HEK293 (cell line): Measurements from ENCODE around the gene APOB.

ENCODE experiments used
- CTCF ChIA-PET: fragments of 350-600 bp; formaldehyde crosslinking; extraction: SDS; loops from one replicate; lab custom pipeline; 2021; ENCODE audit warnings: antibody characterized with exemption; lab: Yijun Ruan, JAX
- POLR2A ChIA-PET: fragments of 300-600 bp; formaldehyde crosslinking; extraction: SDS; loops from one replicate; lab custom pipeline; 2020; ENCODE audit warnings: antibody characterized with exemption, inconsistent platforms; lab: Yijun Ruan, JAX
- H3K27ac ChIP-seq: fragments of 200-500 bp; sonication (Bioruptor generic); 2 replicates; pipeline ENCODE4 v1.5.1; 2014; ENCODE audit warnings: low read depth, low read length, control low read depth, inconsistent platforms; ENCODE audit errors: extremely low read depth
- H3K36me3 ChIP-seq, 2 experiments: fragments of 200-500 bp in 1 of 2; sonication (Bioruptor generic) in 1 of 2; 1 replicate in 1 of 2; 2 replicates in 1 of 2; pipeline ENCODE4 v1.5.1; 2014 to 2017; ENCODE audit warnings: inconsistent platforms in 2 of 2, low read length in 2 of 2; ENCODE audit not compliant: control insufficient read depth in 2 of 2, insufficient read depth in 1 of 2
- H3K4me1 ChIP-seq: fragments of 200-500 bp; sonication (Bioruptor generic); 2 replicates; pipeline ENCODE4 v1.5.1; 2014; ENCODE audit warnings: mild to moderate bottlenecking, low read length, inconsistent platforms; ENCODE audit not compliant: control insufficient read depth, insufficient read depth
- H3K4me3 ChIP-seq: 2 replicates; pipeline ENCODE4 v1.5.1; 2011; ENCODE audit warnings: low read depth, mild to moderate bottlenecking, control low read depth, low read length, moderate library complexity
- H3K9me3 ChIP-seq: fragments of 200-500 bp; sonication (Bioruptor generic); 2 replicates; pipeline ENCODE4 v1.5.1; 2014; ENCODE audit warnings: low read depth, low read length, inconsistent platforms; ENCODE audit not compliant: control insufficient read depth, insufficient read depth
- FEZF1 ChIP-seq: fragments of 450-650 bp; formaldehyde crosslinking; IDR thresholded peaks from 2 replicates; pipeline ENCODE4 v1.5.1; 2016; ENCODE audit warnings: missing biosample characterization, missing genetic modification characterization
- GLI4 ChIP-seq: fragments of 450-650 bp; formaldehyde crosslinking; IDR thresholded peaks from 2 replicates; pipeline ENCODE4 v1.5.1; 2016; ENCODE audit warnings: missing biosample characterization, missing genetic modification characterization
- KLF7 ChIP-seq: fragments of 450-650 bp; formaldehyde crosslinking; IDR thresholded peaks from 2 replicates; pipeline ENCODE4 v1.5.1; 2016; ENCODE audit warnings: missing biosample characterization, missing genetic modification characterization, borderline replicate concordance
- MZF1 ChIP-seq: fragments of 450-650 bp; formaldehyde crosslinking; IDR thresholded peaks from 2 replicates; pipeline ENCODE4 v1.5.1; 2017; ENCODE audit warnings: missing biosample characterization, missing genetic modification characterization, borderline replicate concordance
- SP3 ChIP-seq: fragments of 450-650 bp; formaldehyde crosslinking; IDR thresholded peaks from 2 replicates; pipeline ENCODE4 v1.5.1; 2016; ENCODE audit warnings: missing biosample characterization, missing genetic modification characterization
- TRIM28 ChIP-seq: IDR thresholded peaks from 2 replicates; pipeline ENCODE4 v1.6.1; 2011; ENCODE audit warnings: low read length, control low read depth, borderline replicate concordance
- ZBTB20 ChIP-seq: fragments of 450-650 bp; formaldehyde crosslinking; IDR thresholded peaks from 2 replicates; pipeline ENCODE4 v1.5.1; 2016; ENCODE audit warnings: missing biosample characterization, missing genetic modification characterization
- ZBTB48 ChIP-seq: fragments of 450-650 bp; formaldehyde crosslinking; IDR thresholded peaks from 2 replicates; pipeline ENCODE4 v1.5.1; 2016; ENCODE audit warnings: missing biosample characterization, missing genetic modification characterization
- ZFHX2 ChIP-seq: fragments of 450-650 bp; formaldehyde crosslinking; conservative IDR thresholded peaks from 2 replicates; pipeline ENCODE4 v1.5.1; 2016; ENCODE audit warnings: missing biosample characterization, missing genetic modification characterization
- ZFP37 ChIP-seq: fragments of 450-650 bp; formaldehyde crosslinking; IDR thresholded peaks from 2 replicates; pipeline ENCODE4 v1.5.1; 2016; ENCODE audit warnings: missing biosample characterization, missing genetic modification characterization
- ZNF10 ChIP-seq: fragments of 450-650 bp; formaldehyde crosslinking; IDR thresholded peaks from 2 replicates; pipeline ENCODE4 v1.5.1; 2017; ENCODE audit warnings: missing biosample characterization, missing genetic modification characterization
- ZNF112 ChIP-seq: fragments of 450-650 bp; formaldehyde crosslinking; IDR thresholded peaks from 2 replicates; pipeline ENCODE4 v1.5.0; 2017; ENCODE audit warnings: missing biosample characterization, missing genetic modification characterization
- ZNF133 ChIP-seq: fragments of 450-650 bp; formaldehyde crosslinking; IDR thresholded peaks from 2 replicates; pipeline ENCODE4 v1.5.1; 2016; ENCODE audit warnings: missing biosample characterization, missing genetic modification characterization
- ZNF184 ChIP-seq: fragments of 450-650 bp; IDR thresholded peaks from 2 replicates; pipeline ENCODE4 v1.5.1; 2018; ENCODE audit warnings: missing biosample characterization, mild to moderate bottlenecking, missing genetic modification characterization
- ZNF311 ChIP-seq: fragments of 450-650 bp; formaldehyde crosslinking; IDR thresholded peaks from 2 replicates; pipeline ENCODE4 v1.5.1; 2017; ENCODE audit warnings: missing biosample characterization, missing genetic modification characterization, borderline replicate concordance
- ZNF341 ChIP-seq: fragments of 450-650 bp; formaldehyde crosslinking; IDR thresholded peaks from 2 replicates; pipeline ENCODE4; 2016; ENCODE audit warnings: low read depth, missing biosample characterization, missing genetic modification characterization
- ZNF391 ChIP-seq: fragments of 450-650 bp; formaldehyde crosslinking; IDR thresholded peaks from 2 replicates; pipeline ENCODE4 v1.5.1; 2016; ENCODE audit warnings: low read depth, missing biosample characterization, missing genetic modification characterization, borderline replicate concordance
- ZNF548 ChIP-seq: fragments of 450-650 bp; formaldehyde crosslinking; IDR thresholded peaks from 2 replicates; pipeline ENCODE4 v1.5.1; 2016; ENCODE audit warnings: missing biosample characterization, missing genetic modification characterization
- ZNF610 ChIP-seq: fragments of 450-650 bp; formaldehyde crosslinking; IDR thresholded peaks from 2 replicates; pipeline ENCODE4 v1.5.1; 2016; ENCODE audit warnings: missing biosample characterization, missing genetic modification characterization, borderline replicate concordance
- ZNF621 ChIP-seq: fragments of 450-650 bp; formaldehyde crosslinking; IDR thresholded peaks from 2 replicates; pipeline ENCODE4 v1.5.1; 2017; ENCODE audit warnings: missing biosample characterization, missing genetic modification characterization
- ZNF654 ChIP-seq: fragments of 450-650 bp; formaldehyde crosslinking; IDR thresholded peaks from 2 replicates; pipeline ENCODE4 v1.5.1; 2016; ENCODE audit warnings: low read depth, missing biosample characterization, missing genetic modification characterization
- ZNF704 ChIP-seq: fragments of 450-650 bp; formaldehyde crosslinking; IDR thresholded peaks from 2 replicates; pipeline ENCODE4 v1.5.1; 2016; ENCODE audit warnings: missing biosample characterization, missing genetic modification characterization
- ZNF791 ChIP-seq: fragments of 450-650 bp; formaldehyde crosslinking; IDR thresholded peaks from 2 replicates; pipeline ENCODE4 v1.5.1; 2016; ENCODE audit warnings: missing biosample characterization, missing genetic modification characterization
- ZNF837 ChIP-seq: fragments of 450-650 bp; formaldehyde crosslinking; IDR thresholded peaks from 2 replicates; pipeline ENCODE4 v1.5.1; 2016; ENCODE audit warnings: missing biosample characterization, missing genetic modification characterization
- TF ChIP-seq, protein P1 (sequence below): fragments of 450-650 bp; formaldehyde crosslinking; conservative IDR thresholded peaks from 2 replicates; pipeline ENCODE4 v1.5.1; 2016; ENCODE audit warnings: low read depth, missing biosample characterization, missing genetic modification characterization
- TF ChIP-seq, protein P2 (sequence below): fragments of 450-650 bp; formaldehyde crosslinking; IDR thresholded peaks from 2 replicates; pipeline ENCODE4 v1.5.1; 2016; ENCODE audit warnings: missing biosample characterization, missing genetic modification characterization, low read depth

The APOB gene

GRCh38 chr2:21057097-21057496 lies 13.2 kb upstream of the APOB start (continued):
- TF ChIP-seq, protein P1, sequence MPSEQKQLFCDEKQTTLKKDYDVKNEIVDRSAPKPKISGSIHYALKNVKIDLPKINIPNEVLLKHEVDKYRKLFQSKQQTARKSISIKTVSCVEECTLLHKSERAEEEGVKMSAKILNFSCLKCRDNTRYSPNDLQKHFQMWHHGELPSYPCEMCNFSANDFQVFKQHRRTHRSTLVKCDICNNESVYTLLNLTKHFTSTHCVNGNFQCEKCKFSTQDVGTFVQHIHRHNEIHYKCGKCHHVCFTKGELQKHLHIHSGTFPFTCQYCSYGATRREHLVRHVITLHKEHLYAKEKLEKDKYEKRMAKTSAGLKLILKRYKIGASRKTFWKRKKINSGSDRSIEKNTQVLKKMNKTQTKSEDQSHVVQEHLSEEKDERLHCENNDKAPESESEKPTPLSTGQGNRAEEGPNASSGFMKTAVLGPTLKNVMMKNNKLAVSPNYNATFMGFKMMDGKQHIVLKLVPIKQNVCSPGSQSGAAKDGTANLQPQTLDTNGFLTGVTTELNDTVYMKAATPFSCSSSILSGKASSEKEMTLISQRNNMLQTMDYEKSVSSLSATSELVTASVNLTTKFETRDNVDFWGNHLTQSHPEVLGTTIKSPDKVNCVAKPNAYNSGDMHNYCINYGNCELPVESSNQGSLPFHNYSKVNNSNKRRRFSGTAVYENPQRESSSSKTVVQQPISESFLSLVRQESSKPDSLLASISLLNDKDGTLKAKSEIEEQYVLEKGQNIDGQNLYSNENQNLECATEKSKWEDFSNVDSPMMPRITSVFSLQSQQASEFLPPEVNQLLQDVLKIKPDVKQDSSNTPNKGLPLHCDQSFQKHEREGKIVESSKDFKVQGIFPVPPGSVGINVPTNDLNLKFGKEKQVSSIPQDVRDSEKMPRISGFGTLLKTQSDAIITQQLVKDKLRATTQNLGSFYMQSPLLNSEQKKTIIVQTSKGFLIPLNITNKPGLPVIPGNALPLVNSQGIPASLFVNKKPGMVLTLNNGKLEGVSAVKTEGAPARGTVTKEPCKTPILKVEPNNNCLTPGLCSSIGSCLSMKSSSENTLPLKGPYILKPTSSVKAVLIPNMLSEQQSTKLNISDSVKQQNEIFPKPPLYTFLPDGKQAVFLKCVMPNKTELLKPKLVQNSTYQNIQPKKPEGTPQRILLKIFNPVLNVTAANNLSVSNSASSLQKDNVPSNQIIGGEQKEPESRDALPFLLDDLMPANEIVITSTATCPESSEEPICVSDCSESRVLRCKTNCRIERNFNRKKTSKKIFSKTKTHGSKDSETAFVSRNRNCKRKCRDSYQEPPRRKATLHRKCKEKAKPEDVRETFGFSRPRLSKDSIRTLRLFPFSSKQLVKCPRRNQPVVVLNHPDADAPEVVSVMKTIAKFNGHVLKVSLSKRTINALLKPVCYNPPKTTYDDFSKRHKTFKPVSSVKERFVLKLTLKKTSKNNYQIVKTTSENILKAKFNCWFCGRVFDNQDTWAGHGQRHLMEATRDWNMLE (tag by site-specific recombination): no peak
- TF ChIP-seq MZF1: no peak
- no peak for TF ChIP-seq ZFHX2 (tag by site-specific recombination)
- TF ChIP-seq ZNF341 (tag by site-specific recombination): no peak
- TF ChIP-seq ZBTB48 (tag by site-specific recombination): no peak
- no peak for TF ChIP-seq ZNF548 (tag by site-specific recombination)
- TF ChIP-seq ZNF10 (tag by site-specific recombination): no peak
- TF ChIP-seq ZNF837 (tag by site-specific recombination): no peak

- no peaks in the 10 kb centered on the region for H3K4me1 ChIP-seq
- TF ChIP-seq, protein P2, sequence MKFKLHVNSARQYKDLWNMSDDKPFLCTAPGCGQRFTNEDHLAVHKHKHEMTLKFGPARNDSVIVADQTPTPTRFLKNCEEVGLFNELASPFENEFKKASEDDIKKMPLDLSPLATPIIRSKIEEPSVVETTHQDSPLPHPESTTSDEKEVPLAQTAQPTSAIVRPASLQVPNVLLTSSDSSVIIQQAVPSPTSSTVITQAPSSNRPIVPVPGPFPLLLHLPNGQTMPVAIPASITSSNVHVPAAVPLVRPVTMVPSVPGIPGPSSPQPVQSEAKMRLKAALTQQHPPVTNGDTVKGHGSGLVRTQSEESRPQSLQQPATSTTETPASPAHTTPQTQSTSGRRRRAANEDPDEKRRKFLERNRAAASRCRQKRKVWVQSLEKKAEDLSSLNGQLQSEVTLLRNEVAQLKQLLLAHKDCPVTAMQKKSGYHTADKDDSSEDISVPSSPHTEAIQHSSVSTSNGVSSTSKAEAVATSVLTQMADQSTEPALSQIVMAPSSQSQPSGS (tag by site-specific recombination): no peak
- TF ChIP-seq GLI4 (no peak), FEZF1 (tag by site-specific recombination) (no peak), ZNF704 (tag by site-specific recombination) (no peak), ZNF311 (tag by site-specific recombination) (no peak), ZNF391 (tag by site-specific recombination) (no peak), SP3 (tag by site-specific recombination) (no peak), ZNF610 (no peak), ZNF112 (tag by site-specific recombination) (no peak), ZNF621 (tag by site-specific recombination) (no peak), ZNF791 (tag by site-specific recombination) (no peak), ZNF654 (tag by site-specific recombination) (no peak), KLF7 (tag by site-specific recombination) (no peak), ZNF184 (tag by site-specific recombination) (no peak), TRIM28 (no peak), ZNF133 (no peak), ZNF10 (tag by site-specific recombination) (no peak), ZNF341 (tag by site-specific recombination) (no peak), ZBTB20 (tag by site-specific recombination) (no peak), ZFP37 (tag by site-specific recombination) (no peak)
- TF ChIP-seq, all 188 proteins: peak for 0
- H3K36me3 ChIP-seq: no peaks in the 10 kb centered on the region
- H3K27ac ChIP-seq: no peak overlapping the region
- ChIA-PET POLR2A (no interaction called here), CTCF (interaction anchor here (0.6 to 2.3 kb wide), 7 partner anchors 10 to 395 kb away, joined by 3 to 7 read pairs (median 4); no protein-coding TSS in a partner anchor)
- no peak overlapping the region for H3K4me3 ChIP-seq
- no peaks in the 10 kb centered on the region for H3K9me3 ChIP-seq
These were observed 12.3 kb upstream of the APOB start for GRCh38 chr2:21055879-21056790.
